Heart right ventricle (tissue), 16 donors: Measurements from ENCODE around the gene TRRAP. TPM values are rescaled to one million over a fixed set of nuclear protein-coding genes. Genes with fewer than 3 reads are reported as not detected.
"Not testable (repeated sequence)": the region's sequence is repeated elsewhere in the genome, so short reads cannot be mapped to it uniquely, and the experiment has no call there.

Experiments used
- ATAC-seq, 8 donors: fragments of 200-7000 bp; cut with Tn5 transposase; one replicate each; pipeline ENCODE4 v1.9.1; 2020; ENCODE audit warnings: mild to moderate bottlenecking in 8 of 8, moderate library complexity in 8 of 8, moderate number of reproducible peaks in 1 of 8
- DNase-seq, 2 donors: peaks; one replicate each; pipeline ENCODE4 v3.0.0-alpha.2; 2020
- H3K27ac ChIP-seq, 10 donors: fragments of 200-600 bp; sonication (generic) in 2 of 10; one replicate each; pipeline versions ENCODE4 v1.5.0 to v1.8.0; 2020 to 2022; ENCODE audit warnings: mild to moderate bottlenecking in 3 of 10
- H3K27me3 ChIP-seq, 7 donors: fragments of 200-600 bp; one replicate each; pipeline ENCODE4 v1.8.0; 2021 to 2022; ENCODE audit warnings: mild to moderate bottlenecking in 2 of 7
- H3K36me3 ChIP-seq, 9 donors: fragments of 200-600 bp; sonication (generic) in 1 of 9; one replicate each; pipeline versions ENCODE4 v1.5.0 to v1.8.0; 2020 to 2022; ENCODE audit warnings: mild to moderate bottlenecking in 2 of 9
- H3K4me1 ChIP-seq, 9 donors: fragments of 200-600 bp; sonication (generic) in 1 of 9; one replicate each; pipeline versions ENCODE4 v1.5.0 to v1.8.0; 2020 to 2022; ENCODE audit warnings: mild to moderate bottlenecking in 4 of 9
- H3K4me3 ChIP-seq, 10 donors: fragments of 200-600 bp; sonication (generic) in 2 of 10; one replicate each; pipeline versions ENCODE4 v1.5.0 to v1.8.0; 2020 to 2022; ENCODE audit warnings: mild to moderate bottlenecking in 7 of 10, moderate library complexity in 2 of 10
- H3K9me3 ChIP-seq, 11 donors: fragments of 200-600 bp in 10 of 11; sonication (generic) in 2 of 11; one replicate each; pipeline versions ENCODE4 v1.5.0 to v1.8.0; 2013 to 2022; ENCODE audit warnings: mild to moderate bottlenecking in 2 of 11, control low read depth in 1 of 11, moderate library complexity in 1 of 11
- CTCF ChIP-seq, 9 donors: fragments of 200-600 bp; sonication (generic) in 2 of 9; IDR thresholded peaks; one replicate each; pipeline versions ENCODE4 v1.5.0 to v1.8.0; 2021 to 2022; ENCODE audit warnings: antibody characterized with exemption in 9 of 9, mild to moderate bottlenecking in 5 of 9, moderate library complexity in 1 of 9
- WGBS, 2 donors: extraction: QIAGEN DNeasy Blood & Tissue Kit; methylation state at CpG; one replicate each; pipeline ENCODE4 v1.1.7; 2013; ENCODE audit warnings: inconsistent platforms in 1 of 2; 5-methylcytosine and 5-hydroxymethylcytosine counted together
- intact Hi-C, 10 donors: fragments of 100-400 bp; cut with DNase I; formaldehyde crosslinking; loops; one replicate each; pipeline versions ENCODE4 v1.11.1 to v1.14.2; 2022
- polyA plus RNA-seq, 2 donors: library from polyadenylated mRNA; stranded (reverse); fragments of 200-250 nt; gene quantifications; one replicate each; pipeline ENCODE4 v1.2.3, GENCODE V29; 2013
- total RNA-seq, 10 donors: library from RNA; stranded (reverse); fragmentation: NEBNext Ultra II Directional in 3 of 10; extraction: Animal tissue kit (Norgen Biotek cat#: 25700) in 3 of 10; gene quantifications; one replicate each; pipeline versions ENCODE4 v1.2.1 to v1.2.4, GENCODE V29; 2021 to 2023
- donor health status: Arrhythmogenic right ventricular cardiomyopathy.
- donor health status: ischemic (EF 13 %, LVEDD 7.1; RV severe dilation, severe dysfunction).
- donor health status: healthy with polysubstance abuse.
- donor health status: DM: no; HTN: yes; CAD: no.
- donor health status: DM: no; HTN: no; CAD: no.
- donor health status: ischemic (EF 25% LVEDD 6.9; RV normal size, moderate dysfunction).
- donor health status: ischemic (EF 25% LVEDD 5.7; RV mildly dilated, moderate dysfunction).
- donor health status: healthy.
- donor health status: DM: yes; HTN: yes; CAD: no.
- donor health status: Ischemic cardiomyopathy.
- donor health status: ischemic (EF 35%, LVEDD 5.7; RV mildly dilated, moderate dysfunction).
- donor health status: nonischemic (EF 11% LVEDD 7.7; RV severe dilation, severe dysfunction).
- donor health status: DM: yes; HTN: yes; CAD: no.
- donor health status: PGD.
- donor health status: ischemic (EF 29% LVEDD 5.4; RV normal size, mild dysfunction).
- donor health status: nonischemic (EF 23%, LVEDD 6.1; RV moderate dilation, normal function).

Gene TRRAP
- total and polyA plus RNA-seq, 12 donors = 4.8 to 25.1 (median 21.3) TPM

GRCh38 chr7:98869597-98870120 lies 8.7 kb upstream of the TRRAP start, which contains the start of gene TMEM130:
TMEM130 (minus strand) TSS chr7:98870014; CDS start chr7:98869861, 153 bp downstream.
- WGBS, 2 donors = 0 to 1% methylated on average over 60 to 61 of the region's 69 CpGs
- intact Hi-C loops = no loop called here

GRCh38 chr7:98870121-98870651 lies 8.1 kb upstream of the TRRAP start:
- no peak for TF ChIP-seq CTCF (IDR thresholded peaks at IDR 0.05)
- Histone ChIP-seq H3K4me1 (peaks cover 0 to 23% (median 10%) of the 10 kb centered on the region in 9 donors), H3K36me3 (no peaks in the 10 kb centered on the region), H3K27ac (no peak overlapping the region), H3K9me3 (no peaks in the 10 kb centered on the region), H3K27me3 (peaks cover 0 to 54% (median 40%) of the 10 kb centered on the region in 7 donors), H3K4me3 (peak overlapping the region in 9 of 10 donors; percentile 25 to 49 (median 39))
- DNase-seq = peak; percentile 38 to 39
- WGBS, 2 donors = 1% methylated on average over 32 to 35 of the region's 35 CpGs
- peak in 6 of 8 donors; percentile 32 to 58 (median 46) for ATAC-seq
- intact Hi-C loops = no loop called here

More at GRCh38 chr7:98869597-98870120, 8.7 kb upstream of the TRRAP start, which contains the start of gene TMEM130:
- ATAC-seq = peak in 2 of 8 donors; percentile 22 to 24
- H3K27ac ChIP-seq = no peak within 1 kb of the TSS
- no peak for DNase-seq
- H3K36me3 ChIP-seq = no peaks in the 10 kb centered on the region
- H3K27me3 ChIP-seq = peaks cover 0 to 55% (median 40%) of the 10 kb centered on the region in 7 donors
- H3K4me3 ChIP-seq = peak within 1 kb of the TSS; percentile 10 to 49 (median 36)
- no peak for TF ChIP-seq CTCF (IDR thresholded peaks at IDR 0.05)
- H3K4me1 ChIP-seq = peaks cover 0 to 23% (median 10%) of the 10 kb centered on the region in 9 donors
- H3K9me3 ChIP-seq = no peaks in the 10 kb centered on the region

GRCh38 chr7:98870807-98871491 lies 7.4 kb upstream of the TRRAP start:
- H3K27me3 ChIP-seq = peaks cover 0 to 54% (median 40%) of the 10 kb centered on the region in 7 donors
- WGBS, 2 donors = 81 to 82% methylated on average over 17 of the region's 17 CpGs
- no peaks in the 10 kb centered on the region for H3K9me3 ChIP-seq
- H3K36me3 ChIP-seq = no peaks in the 10 kb centered on the region
- peak in 1 of 8 donors; percentile 27 for ATAC-seq
- H3K4me1 ChIP-seq = peaks cover 0 to 23% (median 10%) of the 10 kb centered on the region in 9 donors
- no peak for DNase-seq
- no peak overlapping the region for H3K27ac ChIP-seq
- H3K4me3 ChIP-seq = peak overlapping the region in 2 of 10 donors; percentile 43 to 49
- TF ChIP-seq CTCF (IDR thresholded peaks at IDR 0.05) = no peak
- intact Hi-C loops = no loop called here

GRCh38 chr7:98872328-98872924 lies 5.9 kb upstream of the TRRAP start:
- intact Hi-C loops = no loop called here
- Histone ChIP-seq H3K4me1 (peaks cover 0 to 17% (median 10%) of the 10 kb centered on the region in 9 donors), H3K4me3 (no peak overlapping the region), H3K27me3 (peaks cover 0 to 51% (median 35%) of the 10 kb centered on the region in 7 donors), H3K27ac (no peak overlapping the region), H3K9me3 (no peaks in the 10 kb centered on the region), H3K36me3 (no peaks in the 10 kb centered on the region)
- ATAC-seq (no peak), DNase-seq (no peak)
- WGBS, 2 donors = 70 to 71% methylated on average over 7 of the region's 7 CpGs
- peak in 4 of 9 donors; percentile 9 to 33 (median 14) for TF ChIP-seq CTCF (IDR thresholded peaks at IDR 0.05)

GRCh38 chr7:98873610-98874009 lies 4.7 kb upstream of the TRRAP start:
- H3K27me3 ChIP-seq = peaks cover 0 to 41% (median 35%) of the 10 kb centered on the region in 7 donors

More at GRCh38 chr7:98873610-98874009, 4.7 kb upstream of the TRRAP start:
- DNase-seq, ATAC-seq, H3K9me3 ChIP-seq, intact Hi-C loops, H3K4me3 ChIP-seq, H3K36me3 ChIP-seq, H3K27ac ChIP-seq: not testable (repeated sequence)
- WGBS, 2 donors = 80 to 82% methylated on average over 11 of the region's 11 CpGs
- H3K4me1 ChIP-seq = peaks cover 0 to 20% (median 14%) of the 10 kb centered on the region in 9 donors
